ENCODE data around the gene IL1RAPL2. TPM values are rescaled to one million over a fixed set of nuclear protein-coding genes. Genes with fewer than 3 reads are reported as not detected.

Gene IL1RAPL2
- total RNA-seq, 1 donor from 2014 or later, result not detected

DNA sequence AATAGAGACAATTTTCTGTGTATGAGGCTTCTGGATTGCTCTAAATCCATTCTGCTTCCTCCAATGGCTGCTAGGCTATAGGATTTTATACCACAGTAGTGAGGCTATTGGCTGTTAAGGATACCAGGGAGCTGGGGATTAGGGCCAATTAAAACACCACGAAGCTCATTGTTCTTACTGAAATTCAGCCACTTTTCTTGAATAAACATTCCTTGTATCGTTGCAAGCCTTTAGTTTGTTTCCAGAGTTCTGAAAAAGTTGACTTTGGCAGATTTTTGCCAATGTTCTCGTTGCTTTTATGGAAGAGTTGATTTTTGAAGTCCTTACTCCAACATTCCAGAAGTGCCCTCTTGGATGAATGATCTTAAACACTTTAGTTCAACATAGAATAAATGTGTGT is 892.8 kb downstream of the IL1RAPL2 start:
- Histone ChIP-seq H3K27me3 (ENCODE audit: control insufficient read depth, insufficient read depth, low read length) (no peaks in the 10 kb centered on the region), H3K4me3 (ENCODE audit: low read depth, low read length) (no peak overlapping the region), H3K36me3 (ENCODE audit: control insufficient read depth, insufficient read depth, low read length) (no peaks in the 10 kb centered on the region)
- no peak for DNase-seq (ENCODE audit: low read depth)
- TF ChIP-seq, protein P1, sequence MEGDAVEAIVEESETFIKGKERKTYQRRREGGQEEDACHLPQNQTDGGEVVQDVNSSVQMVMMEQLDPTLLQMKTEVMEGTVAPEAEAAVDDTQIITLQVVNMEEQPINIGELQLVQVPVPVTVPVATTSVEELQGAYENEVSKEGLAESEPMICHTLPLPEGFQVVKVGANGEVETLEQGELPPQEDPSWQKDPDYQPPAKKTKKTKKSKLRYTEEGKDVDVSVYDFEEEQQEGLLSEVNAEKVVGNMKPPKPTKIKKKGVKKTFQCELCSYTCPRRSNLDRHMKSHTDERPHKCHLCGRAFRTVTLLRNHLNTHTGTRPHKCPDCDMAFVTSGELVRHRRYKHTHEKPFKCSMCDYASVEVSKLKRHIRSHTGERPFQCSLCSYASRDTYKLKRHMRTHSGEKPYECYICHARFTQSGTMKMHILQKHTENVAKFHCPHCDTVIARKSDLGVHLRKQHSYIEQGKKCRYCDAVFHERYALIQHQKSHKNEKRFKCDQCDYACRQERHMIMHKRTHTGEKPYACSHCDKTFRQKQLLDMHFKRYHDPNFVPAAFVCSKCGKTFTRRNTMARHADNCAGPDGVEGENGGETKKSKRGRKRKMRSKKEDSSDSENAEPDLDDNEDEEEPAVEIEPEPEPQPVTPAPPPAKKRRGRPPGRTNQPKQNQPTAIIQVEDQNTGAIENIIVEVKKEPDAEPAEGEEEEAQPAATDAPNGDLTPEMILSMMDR (IDR thresholded peaks at IDR 0.05; ENCODE audit: insufficient read depth, low read length, poor library complexity, severe bottlenecking), result no peak

DNA sequence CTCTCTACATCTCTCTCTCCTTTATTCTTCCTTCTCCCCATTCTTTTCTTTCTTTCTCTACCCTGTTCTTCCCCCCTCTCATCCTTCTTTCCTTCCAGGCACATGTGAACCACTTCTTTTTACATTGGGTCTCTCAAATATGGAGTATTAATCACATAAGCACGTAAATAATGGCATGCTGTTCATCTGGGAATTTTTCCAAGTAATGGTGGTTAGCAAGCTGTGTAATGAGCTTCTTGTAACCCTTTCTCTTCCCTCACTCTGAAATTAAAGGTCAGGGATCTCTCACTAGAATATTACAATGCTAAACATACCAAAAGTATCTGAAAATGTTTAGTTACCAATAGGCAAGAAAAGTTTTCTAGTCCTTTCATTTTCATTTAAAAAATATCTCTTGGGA is 894.4 kb downstream of the IL1RAPL2 start:
- no peaks in the 10 kb centered on the region for H3K27me3 ChIP-seq (ENCODE audit: control insufficient read depth, insufficient read depth, low read length)
- no peak for DNase-seq (ENCODE audit: low read depth)
- H3K36me3 ChIP-seq (ENCODE audit: control insufficient read depth, insufficient read depth, low read length), result no peaks in the 10 kb centered on the region
- TF ChIP-seq, protein P1 (IDR thresholded peaks at IDR 0.05; ENCODE audit: insufficient read depth, low read length, poor library complexity, severe bottlenecking), result no peak
- H3K4me3 ChIP-seq (ENCODE audit: low read depth, low read length), result no peak overlapping the region

DNA sequence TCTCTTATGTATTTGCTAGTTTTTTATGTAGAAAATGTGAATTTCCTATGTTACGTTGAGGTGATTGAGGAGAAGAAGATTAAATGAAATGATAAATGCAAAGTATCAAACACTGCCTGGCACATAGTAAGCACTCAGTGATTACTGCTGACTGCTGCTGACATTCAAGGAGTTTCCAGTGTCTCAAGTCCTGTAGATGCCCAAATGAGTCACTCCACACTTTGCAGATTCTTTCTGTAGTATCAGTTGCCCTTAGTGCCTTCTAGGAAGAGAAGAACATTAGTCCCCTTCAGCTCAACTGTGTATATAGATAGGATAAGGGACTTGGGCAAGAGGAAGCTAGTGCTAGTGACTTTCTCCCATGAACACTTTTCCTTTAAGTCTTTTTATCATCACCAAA is 895.0 kb downstream of the IL1RAPL2 start:
- Histone ChIP-seq H3K27me3 (ENCODE audit: control insufficient read depth, insufficient read depth, low read length) (no peaks in the 10 kb centered on the region), H3K4me3 (ENCODE audit: low read depth, low read length) (no peak overlapping the region), H3K36me3 (ENCODE audit: control insufficient read depth, insufficient read depth, low read length) (no peaks in the 10 kb centered on the region)
- no peak for DNase-seq (ENCODE audit: low read depth)
- TF ChIP-seq, protein P1 (IDR thresholded peaks at IDR 0.05; ENCODE audit: insufficient read depth, low read length, poor library complexity, severe bottlenecking), result no peak

DNA sequence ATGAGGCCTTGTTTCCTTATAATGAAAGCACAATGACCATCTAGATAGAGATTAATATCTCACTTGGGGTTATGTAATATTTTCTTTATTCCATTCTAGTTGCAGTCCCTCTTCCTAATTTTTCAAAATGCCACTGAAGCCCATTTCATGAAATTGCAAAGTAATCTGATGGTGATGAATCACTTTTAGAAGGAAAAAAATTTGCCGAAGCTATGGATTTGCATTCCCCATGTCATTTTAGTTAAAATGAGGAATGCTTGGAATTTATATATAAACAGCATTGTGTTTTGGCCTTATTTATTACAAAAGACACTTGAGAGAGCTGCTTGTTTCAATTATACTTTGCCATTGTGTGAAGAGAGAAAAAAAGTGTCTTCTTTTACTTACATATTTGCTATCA is 896.2 kb downstream of the IL1RAPL2 start:
- TF ChIP-seq, protein P1 (IDR thresholded peaks at IDR 0.05; ENCODE audit: insufficient read depth, low read length, poor library complexity, severe bottlenecking), result no peak

DNA sequence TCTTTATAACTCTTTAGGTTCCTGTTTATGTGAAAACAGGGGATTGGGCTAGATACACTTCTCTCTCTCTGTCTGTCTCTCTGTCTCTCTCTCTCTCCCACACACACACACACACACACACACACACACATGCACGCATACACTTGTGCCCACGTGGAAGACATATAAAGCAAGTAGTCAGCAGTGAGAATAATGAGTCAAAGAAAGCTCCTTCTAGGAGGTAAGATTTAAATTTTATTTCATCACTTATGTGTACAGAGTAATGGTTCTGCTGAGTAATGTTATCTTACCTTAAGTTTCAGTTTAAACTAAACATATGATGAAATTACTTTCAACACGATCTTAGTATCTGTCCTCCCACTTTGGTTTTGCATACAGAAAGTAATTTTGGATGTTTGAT is 897.5 kb downstream of the IL1RAPL2 start:
- no peak for DNase-seq (ENCODE audit: low read depth)
- TF ChIP-seq, protein P1 (IDR thresholded peaks at IDR 0.05; ENCODE audit: insufficient read depth, low read length, poor library complexity, severe bottlenecking), result no peak
- Histone ChIP-seq H3K36me3 (ENCODE audit: control insufficient read depth, insufficient read depth, low read length) (no peaks in the 10 kb centered on the region), H3K4me3 (ENCODE audit: low read depth, low read length) (no peak overlapping the region), H3K27me3 (ENCODE audit: control insufficient read depth, insufficient read depth, low read length) (no peaks in the 10 kb centered on the region)

More for the DNA sequence above, 896.2 kb downstream of the IL1RAPL2 start:
- no peak for DNase-seq (ENCODE audit: low read depth)
- Histone ChIP-seq H3K4me3 (ENCODE audit: low read depth, low read length) (no peak overlapping the region), H3K36me3 (ENCODE audit: control insufficient read depth, insufficient read depth, low read length) (no peaks in the 10 kb centered on the region), H3K27me3 (ENCODE audit: control insufficient read depth, insufficient read depth, low read length) (no peaks in the 10 kb centered on the region)

DNA sequence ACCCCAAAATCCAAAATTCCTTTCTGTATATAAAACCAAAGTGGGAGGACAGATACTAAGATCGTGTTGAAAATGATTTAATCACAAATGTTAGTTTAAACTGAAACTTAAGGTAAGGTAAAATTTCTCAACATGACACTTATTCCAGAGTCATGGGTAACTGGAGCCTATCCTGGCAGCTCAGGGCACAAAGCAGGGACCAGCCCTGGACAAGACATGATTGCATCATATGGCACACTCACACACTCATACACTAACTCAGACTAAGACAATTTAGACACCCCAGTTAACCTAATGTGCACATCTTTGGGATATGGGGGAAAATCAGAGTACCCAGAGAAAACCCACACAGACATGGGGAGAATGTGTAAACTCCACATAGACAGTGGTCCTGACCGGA is 898.6 kb downstream of the IL1RAPL2 start:
- Histone ChIP-seq H3K27me3 (ENCODE audit: control insufficient read depth, insufficient read depth, low read length) (no peaks in the 10 kb centered on the region), H3K4me3 (ENCODE audit: low read depth, low read length) (no peak overlapping the region), H3K36me3 (ENCODE audit: control insufficient read depth, insufficient read depth, low read length) (no peaks in the 10 kb centered on the region)
- DNase-seq (ENCODE audit: low read depth), result no peak
- TF ChIP-seq, protein P1 (IDR thresholded peaks at IDR 0.05; ENCODE audit: insufficient read depth, low read length, poor library complexity, severe bottlenecking), result no peak

Data from kidney epithelial cell (primary cell).